HEK293 (cell line): ENCODE data around the gene MRPL41.

Experiments used
- HOXA7 ChIP-seq: sonication (generic); formaldehyde crosslinking; IDR thresholded peaks from 2 replicates; pipeline ENCODE4 v1.8.1; 2022; ENCODE audit warnings: missing genetic modification reagents, borderline replicate concordance
- INSM2 ChIP-seq: fragments of 450-650 bp; formaldehyde crosslinking; IDR thresholded peaks from 2 replicates; pipeline ENCODE4 v1.5.1; 2016; ENCODE audit warnings: missing biosample characterization, missing genetic modification characterization
- KLF16 ChIP-seq: fragments of 450-650 bp; formaldehyde crosslinking; IDR thresholded peaks from 2 replicates; pipeline ENCODE4 v1.5.1; 2017; ENCODE audit warnings: missing biosample characterization, missing genetic modification characterization
- KLF8 ChIP-seq: fragments of 450-650 bp; formaldehyde crosslinking; IDR thresholded peaks from 2 replicates; pipeline ENCODE4 v1.5.1; 2016; ENCODE audit warnings: missing biosample characterization, missing genetic modification characterization
- SP3 ChIP-seq: fragments of 450-650 bp; formaldehyde crosslinking; IDR thresholded peaks from 2 replicates; pipeline ENCODE4 v1.5.1; 2016; ENCODE audit warnings: missing biosample characterization, missing genetic modification characterization
- ZBTB10 ChIP-seq: fragments of 450-650 bp; formaldehyde crosslinking; IDR thresholded peaks from 2 replicates; pipeline ENCODE4 v1.5.1; 2016; ENCODE audit warnings: missing biosample characterization, missing genetic modification characterization
- ZBTB21 ChIP-seq: fragments of 450-650 bp; formaldehyde crosslinking; IDR thresholded peaks from 2 replicates; pipeline ENCODE4 v1.5.1; 2017; ENCODE audit warnings: missing biosample characterization, missing genetic modification characterization
- ZBTB8A ChIP-seq: fragments of 450-650 bp; formaldehyde crosslinking; IDR thresholded peaks from 2 replicates; pipeline ENCODE4 v1.5.1; 2016; ENCODE audit warnings: missing biosample characterization, missing genetic modification characterization
- ZFHX2 ChIP-seq: fragments of 450-650 bp; formaldehyde crosslinking; conservative IDR thresholded peaks from 2 replicates; pipeline ENCODE4 v1.5.1; 2016; ENCODE audit warnings: missing biosample characterization, missing genetic modification characterization
- ZNF132 ChIP-seq: fragments of 450-650 bp; formaldehyde crosslinking; IDR thresholded peaks from 2 replicates; pipeline ENCODE4 v1.5.1; 2017; ENCODE audit warnings: missing biosample characterization, missing genetic modification characterization, borderline replicate concordance
- ZNF155 ChIP-seq: fragments of 450-650 bp; formaldehyde crosslinking; IDR thresholded peaks from 2 replicates; pipeline ENCODE4 v1.5.1; 2016; ENCODE audit warnings: missing biosample characterization, missing genetic modification characterization
- ZNF2 ChIP-seq: fragments of 450-650 bp; formaldehyde crosslinking; IDR thresholded peaks from 2 replicates; pipeline ENCODE4 v1.5.1; 2016; ENCODE audit warnings: missing biosample characterization, missing genetic modification characterization
- ZNF223 ChIP-seq: fragments of 450-650 bp; formaldehyde crosslinking; IDR thresholded peaks from 2 replicates; pipeline ENCODE4 v1.5.1; 2016; ENCODE audit warnings: missing biosample characterization, missing genetic modification characterization
- ZNF248 ChIP-seq: fragments of 450-650 bp; formaldehyde crosslinking; IDR thresholded peaks from 2 replicates; pipeline ENCODE4 v1.5.1; 2017; ENCODE audit warnings: missing biosample characterization, missing genetic modification characterization
- ZNF280C ChIP-seq: fragments of 450-650 bp; formaldehyde crosslinking; IDR thresholded peaks from 2 replicates; pipeline ENCODE4 v1.5.1; 2016; ENCODE audit warnings: missing biosample characterization, missing genetic modification characterization
- ZNF362 ChIP-seq: fragments of 450-650 bp; formaldehyde crosslinking; IDR thresholded peaks from 2 replicates; pipeline ENCODE4 v1.5.1; 2016; ENCODE audit warnings: missing biosample characterization, missing genetic modification characterization
- ZNF423 ChIP-seq: fragments of 450-650 bp; formaldehyde crosslinking; IDR thresholded peaks from 2 replicates; pipeline ENCODE4 v1.5.1; 2016; ENCODE audit warnings: missing biosample characterization, missing genetic modification characterization
- ZNF48 ChIP-seq: fragments of 450-650 bp; formaldehyde crosslinking; IDR thresholded peaks from 2 replicates; pipeline ENCODE4 v1.5.1; 2016; ENCODE audit warnings: missing biosample characterization, missing genetic modification characterization
- ZNF521 ChIP-seq: fragments of 450-650 bp; formaldehyde crosslinking; IDR thresholded peaks from 2 replicates; pipeline ENCODE4 v1.5.1; 2017; ENCODE audit warnings: missing biosample characterization, mild to moderate bottlenecking, missing genetic modification characterization
- ZNF529 ChIP-seq: fragments of 450-650 bp; formaldehyde crosslinking; IDR thresholded peaks from 2 replicates; pipeline ENCODE4 v1.5.1; 2017; ENCODE audit warnings: missing genetic modification characterization, missing biosample characterization; ENCODE audit not compliant: insufficient replicate concordance
- ZNF555 ChIP-seq: fragments of 450-650 bp; formaldehyde crosslinking; conservative IDR thresholded peaks from 2 replicates; pipeline ENCODE4 v1.5.1; 2017; ENCODE audit warnings: missing biosample characterization, mild to moderate bottlenecking, missing genetic modification characterization, inconsistent platforms
- ZNF585B ChIP-seq: fragments of 450-650 bp; formaldehyde crosslinking; IDR thresholded peaks from 2 replicates; pipeline ENCODE4 v1.5.1; 2016; ENCODE audit warnings: missing biosample characterization, missing genetic modification characterization
- ZNF596 ChIP-seq: fragments of 450-650 bp; IDR thresholded peaks from 2 replicates; pipeline ENCODE4 v1.5.0; 2018; ENCODE audit warnings: missing biosample characterization, mild to moderate bottlenecking, missing genetic modification characterization, moderate library complexity
- ZNF639 ChIP-seq: fragments of 450-650 bp; formaldehyde crosslinking; IDR thresholded peaks from 2 replicates; pipeline ENCODE4 v1.5.1; 2016; ENCODE audit warnings: missing biosample characterization, missing genetic modification characterization
- ZNF747 ChIP-seq: fragments of 450-650 bp; formaldehyde crosslinking; IDR thresholded peaks from 2 replicates; pipeline ENCODE4 v1.5.1; 2016; ENCODE audit warnings: missing biosample characterization, missing genetic modification characterization
- ZSCAN16 ChIP-seq: fragments of 450-650 bp; formaldehyde crosslinking; IDR thresholded peaks from 2 replicates; pipeline ENCODE4 v1.5.1; 2016; ENCODE audit warnings: missing biosample characterization, missing genetic modification characterization
- ZSCAN4 ChIP-seq: fragments of 450-650 bp; formaldehyde crosslinking; IDR thresholded peaks from 2 replicates; pipeline ENCODE4 v1.5.1; 2017; ENCODE audit warnings: missing biosample characterization, missing genetic modification characterization
- TF ChIP-seq, protein P1 (sequence below): fragments of 450-650 bp; IDR thresholded peaks from 2 replicates; pipeline ENCODE4 v1.5.1; 2018; ENCODE audit warnings: missing biosample characterization, mild to moderate bottlenecking, missing genetic modification characterization
- TF ChIP-seq, protein P2 (sequence below): fragments of 450-650 bp; formaldehyde crosslinking; IDR thresholded peaks from 2 replicates; pipeline ENCODE4 v1.5.1; 2017; ENCODE audit warnings: missing biosample characterization, missing genetic modification characterization

The MRPL41 gene

DNA sequence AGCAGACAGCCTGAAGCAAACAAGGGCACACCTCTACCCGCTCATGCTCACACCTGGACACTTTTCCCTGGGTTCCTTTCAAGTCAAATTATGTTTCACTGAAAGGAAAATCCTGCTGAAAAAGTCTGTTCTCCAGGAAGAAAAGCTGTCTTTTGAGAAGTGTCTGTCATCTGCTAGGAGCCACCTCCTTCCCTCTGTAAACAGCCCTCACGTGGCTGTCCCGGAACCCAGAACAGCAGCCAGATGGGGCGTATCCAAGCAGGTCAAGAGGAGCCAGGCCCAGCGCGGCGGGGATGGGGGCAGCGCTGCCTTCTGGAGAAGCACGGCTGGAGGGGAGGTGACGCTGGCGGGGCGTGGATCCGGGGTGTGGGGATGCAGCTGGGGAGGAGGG lies 1.5 kb upstream of the MRPL41 start, which contains the start of gene PNPLA7 (continued):
- peak; percentile 89 for TF ChIP-seq ZBTB10
- TF ChIP-seq, protein P1, sequence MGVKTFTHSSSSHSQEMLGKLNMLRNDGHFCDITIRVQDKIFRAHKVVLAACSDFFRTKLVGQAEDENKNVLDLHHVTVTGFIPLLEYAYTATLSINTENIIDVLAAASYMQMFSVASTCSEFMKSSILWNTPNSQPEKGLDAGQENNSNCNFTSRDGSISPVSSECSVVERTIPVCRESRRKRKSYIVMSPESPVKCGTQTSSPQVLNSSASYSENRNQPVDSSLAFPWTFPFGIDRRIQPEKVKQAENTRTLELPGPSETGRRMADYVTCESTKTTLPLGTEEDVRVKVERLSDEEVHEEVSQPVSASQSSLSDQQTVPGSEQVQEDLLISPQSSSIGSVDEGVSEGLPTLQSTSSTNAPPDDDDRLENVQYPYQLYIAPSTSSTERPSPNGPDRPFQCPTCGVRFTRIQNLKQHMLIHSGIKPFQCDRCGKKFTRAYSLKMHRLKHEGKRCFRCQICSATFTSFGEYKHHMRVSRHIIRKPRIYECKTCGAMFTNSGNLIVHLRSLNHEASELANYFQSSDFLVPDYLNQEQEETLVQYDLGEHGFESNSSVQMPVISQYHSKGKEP (tag by site-specific recombination) = no peak
- peak; percentile 82 for TF ChIP-seq KLF8 (tag by site-specific recombination)
- no peak; the same call in 1 of the 2 replicates for TF ChIP-seq ZFHX2 (tag by site-specific recombination)
- peak; percentile 68 for TF ChIP-seq SP3 (tag by site-specific recombination)
- TF ChIP-seq ZNF280C (tag by site-specific recombination) = no peak
- no peak for TF ChIP-seq ZNF529 (tag by site-specific recombination)
- no peak for TF ChIP-seq ZSCAN16 (tag by site-specific recombination)
- TF ChIP-seq ZNF48 = no peak
- TF ChIP-seq KLF16 (tag by site-specific recombination) = peak; percentile 27; the same call in 1 of the 2 replicates
- TF ChIP-seq ZNF362 (tag by site-specific recombination) = no peak
- TF ChIP-seq ZNF521 (tag by site-specific recombination) = no peak
- TF ChIP-seq ZNF155 (tag by site-specific recombination) = no peak
- TF ChIP-seq ZSCAN4 = no peak
- no peak for TF ChIP-seq ZNF555
- no peak for TF ChIP-seq ZNF596 (tag by site-specific recombination)
- TF ChIP-seq INSM2 (tag by site-specific recombination) = no peak
- no peak for TF ChIP-seq HOXA7 (CRISPR knock-in tag)
- no peak for TF ChIP-seq ZBTB21
- no peak for TF ChIP-seq ZNF132 (tag by site-specific recombination)
- no peak for TF ChIP-seq ZNF585B (tag by site-specific recombination)
- no peak for TF ChIP-seq ZNF248 (tag by site-specific recombination)
- TF ChIP-seq, protein P2, sequence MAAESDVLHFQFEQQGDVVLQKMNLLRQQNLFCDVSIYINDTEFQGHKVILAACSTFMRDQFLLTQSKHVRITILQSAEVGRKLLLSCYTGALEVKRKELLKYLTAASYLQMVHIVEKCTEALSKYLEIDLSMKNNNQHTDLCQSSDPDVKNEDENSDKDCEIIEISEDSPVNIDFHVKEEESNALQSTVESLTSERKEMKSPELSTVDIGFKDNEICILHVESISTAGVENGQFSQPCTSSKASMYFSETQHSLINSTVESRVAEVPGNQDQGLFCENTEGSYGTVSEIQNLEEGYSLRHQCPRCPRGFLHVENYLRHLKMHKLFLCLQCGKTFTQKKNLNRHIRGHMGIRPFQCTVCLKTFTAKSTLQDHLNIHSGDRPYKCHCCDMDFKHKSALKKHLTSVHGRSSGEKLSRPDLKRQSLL = no peak
- no peak for TF ChIP-seq ZNF639
- TF ChIP-seq ZNF223 = no peak
- no peak for TF ChIP-seq ZNF423 (tag by site-specific recombination)
- TF ChIP-seq ZBTB8A (tag by site-specific recombination) = no peak
- TF ChIP-seq ZNF747 = no peak
- no peak for TF ChIP-seq ZNF2 (tag by site-specific recombination)
